Activated CD4-positive, alpha-beta T cell treated with anti-CD3 and anti-CD28 coated beads for 36 hours (primary cell): ENCODE results near the gene ATRX. TPM values are rescaled to one million over a fixed set of nuclear protein-coding genes. Genes with fewer than 3 reads are reported as not detected.
"Not testable (repeated sequence)": the region's sequence is repeated elsewhere in the genome, so short reads cannot be mapped to it uniquely, and the experiment has no call there.

ENCODE experiments used
- ATAC-seq: fragments of 200-7000 bp; cut with Tn5 transposase; one replicate; pipeline ENCODE4 v1.10.0; 2021; ENCODE audit warnings: mild to moderate bottlenecking, moderate library complexity
- CTCF ChIA-PET: fragments of 350-600 bp; sonication (Branson Sonifier 250); formaldehyde crosslinking; loops from one replicate; lab custom pipeline; 2021; ENCODE audit warnings: antibody characterized with exemption; lab: Charles Lee
- POLR2A ChIA-PET: fragments of 350-600 bp; sonication (Branson Sonifier 250); formaldehyde crosslinking; loops from one replicate; lab custom pipeline; 2021; ENCODE audit warnings: antibody characterized with exemption, inconsistent platforms; lab: Charles Lee
- DNase-seq: peaks from one replicate; pipeline ENCODE4 v3.0.0-alpha.2; 2020
- H3K27ac Mint-ChIP-seq: one replicate; pipeline ENCODE4 v1.8.0; 2021; ENCODE audit warnings: mixed read lengths
- H3K27me3 Mint-ChIP-seq: one replicate; pipeline ENCODE4 v1.8.0; 2021; ENCODE audit warnings: mixed read lengths
- H3K36me3 Mint-ChIP-seq: one replicate; pipeline ENCODE4 v1.8.0; 2021; ENCODE audit warnings: low read depth, mixed read lengths
- H3K4me1 Mint-ChIP-seq: one replicate; pipeline ENCODE4 v1.8.0; 2021; ENCODE audit warnings: mixed read lengths
- H3K4me3 Mint-ChIP-seq: one replicate; pipeline ENCODE4 v1.8.0; 2021; ENCODE audit warnings: mild to moderate bottlenecking, moderate library complexity, mixed read lengths
- H3K9me3 Mint-ChIP-seq: one replicate; pipeline ENCODE4 v1.8.0; 2021; ENCODE audit warnings: low read depth, mixed read lengths
- intact Hi-C, 2 experiments: fragments of 100-400 bp; cut with DNase I in 1 of 2; cut with micrococcal nuclease in 1 of 2; formaldehyde crosslinking; loops; one replicate each; pipeline versions ENCODE4 v1.14.2 to v1.15.1; 2022 to 2024; cut with DNase I, micrococcal nuclease
- total RNA-seq, 2 experiments: library from RNA; stranded (reverse); gene quantifications; one replicate each; pipeline ENCODE4 v1.2.3, GENCODE V29; 2021

The ATRX gene
- total RNA-seq: 10 to 100 TPM; 52.1 to 70.6 TPM

GRCh38 chrX:77785486-77786364, at the start of gene ATRX:
Gene ATRX (minus strand): TSS chrX:77786216. CDS start chrX:77786001, 215 bp downstream.
- intact Hi-C loops: loop anchor here (1.0 to 10.0 kb wide), 4 partner anchors 101 to 317 kb away; partner anchors contain the start of genes MAGT1 (in 2 of the 2), COX7B (in 1 of the 2) and PGK1 (in 1 of the 2)
- ChIA-PET POLR2A (no interaction called here), CTCF (no interaction called here)
- Mint-ChIP-seq H3K4me3 (peak within 1 kb of the TSS; percentile 91), H3K9me3 (no peaks in the 10 kb centered on the region), H3K27ac (peak within 1 kb of the TSS; percentile 100), H3K36me3 (peaks cover 5% of the 10 kb centered on the region), H3K4me1 (peaks cover 26% of the 10 kb centered on the region), H3K27me3 (no peaks in the 10 kb centered on the region)
- peak; percentile 84 for DNase-seq
- peak; percentile 91 for ATAC-seq

- CTCF ChIA-PET: interaction anchor here (0.6 kb wide), 1 partner anchor 10 kb away, joined by 4 read pairs; no protein-coding TSS in a partner anchor
- H3K4me1 Mint-ChIP-seq, intact Hi-C loops, H3K27ac Mint-ChIP-seq, DNase-seq, H3K4me3 Mint-ChIP-seq, POLR2A ChIA-PET, H3K27me3 Mint-ChIP-seq, H3K9me3 Mint-ChIP-seq, ATAC-seq: not testable (repeated sequence)
- H3K36me3 Mint-ChIP-seq: peaks cover 28% of the 10 kb centered on the region
Measured at GRCh38 chrX:77831544-77831943, 45.5 kb upstream of the ATRX start.

GRCh38 chrX:77821989-77822388, 36.0 kb upstream of the ATRX start:
- POLR2A ChIA-PET, ATAC-seq, H3K4me3 Mint-ChIP-seq, CTCF ChIA-PET, H3K9me3 Mint-ChIP-seq, H3K4me1 Mint-ChIP-seq, H3K27ac Mint-ChIP-seq, DNase-seq, H3K27me3 Mint-ChIP-seq: not testable (repeated sequence)
- peaks cover 27% of the 10 kb centered on the region for H3K36me3 Mint-ChIP-seq
- intact Hi-C loops: loop anchor here in 1 of 2 experiments (10.0 kb wide), 1 partner anchor 47 kb away; no protein-coding TSS in a partner anchor

GRCh38 chrX:77820091-77820727, 34.2 kb upstream of the ATRX start:
- intact Hi-C loops: loop anchor here in 1 of 2 experiments (10.0 kb wide), 1 partner anchor 45 kb away; no protein-coding TSS in a partner anchor

GRCh38 chrX:77814210-77814609, 28.2 kb upstream of the ATRX start:
- CTCF ChIA-PET: interaction anchor here (0.6 kb wide), 1 partner anchor 215 kb away, joined by 3 read pairs; no protein-coding TSS in a partner anchor
- Mint-ChIP-seq H3K9me3 (no peaks in the 10 kb centered on the region), H3K36me3 (no peaks in the 10 kb centered on the region), H3K4me3 (no peak overlapping the region), H3K27me3 (no peaks in the 10 kb centered on the region), H3K27ac (no peak overlapping the region), H3K4me1 (peaks cover 3% of the 10 kb centered on the region)
- ATAC-seq: no peak
- intact Hi-C loops: no loop called here
- DNase-seq: no peak
- POLR2A ChIA-PET: no interaction called here

More at GRCh38 chrX:77820091-77820727, 34.2 kb upstream of the ATRX start:
- peaks cover 18% of the 10 kb centered on the region for H3K36me3 Mint-ChIP-seq
- POLR2A ChIA-PET: no interaction called here
- H3K4me3 Mint-ChIP-seq: no peak overlapping the region
- peaks cover 7% of the 10 kb centered on the region for H3K4me1 Mint-ChIP-seq
- H3K27me3 Mint-ChIP-seq: no peaks in the 10 kb centered on the region
- no peak for DNase-seq
- peaks cover 7% of the 10 kb centered on the region for H3K9me3 Mint-ChIP-seq
- no peak overlapping the region for H3K27ac Mint-ChIP-seq
- ATAC-seq: no peak
- CTCF ChIA-PET: interaction anchor here (0.6 kb wide), 1 partner anchor 252 kb away, joined by 3 read pairs; no protein-coding TSS in a partner anchor

GRCh38 chrX:77802201-77802600, 16.2 kb upstream of the ATRX start:
- no peak overlapping the region for H3K4me3 Mint-ChIP-seq
- ChIA-PET CTCF (no interaction called here), POLR2A (no interaction called here)
- no peaks in the 10 kb centered on the region for H3K36me3 Mint-ChIP-seq
- H3K4me1 Mint-ChIP-seq: no peaks in the 10 kb centered on the region
- H3K27ac Mint-ChIP-seq: no peak overlapping the region
- ATAC-seq: no peak
- H3K27me3 Mint-ChIP-seq: no peaks in the 10 kb centered on the region
- H3K9me3 Mint-ChIP-seq: no peaks in the 10 kb centered on the region
- intact Hi-C loops: no loop called here
- no peak for DNase-seq

GRCh38 chrX:77795124-77795523, 9.1 kb upstream of the ATRX start:
- ChIA-PET POLR2A (no interaction called here), CTCF (no interaction called here)
- intact Hi-C loops: no loop called here
- Mint-ChIP-seq H3K27ac (no peak overlapping the region), H3K4me1 (no peaks in the 10 kb centered on the region), H3K27me3 (no peaks in the 10 kb centered on the region), H3K4me3 (no peak overlapping the region), H3K9me3 (no peaks in the 10 kb centered on the region), H3K36me3 (no peaks in the 10 kb centered on the region)
- ATAC-seq (no peak), DNase-seq (no peak)

GRCh38 chrX:77793946-77794345, 7.9 kb upstream of the ATRX start:
- no peak overlapping the region for H3K4me3 Mint-ChIP-seq
- no peaks in the 10 kb centered on the region for H3K4me1 Mint-ChIP-seq
- H3K36me3 Mint-ChIP-seq: no peaks in the 10 kb centered on the region
- no peak overlapping the region for H3K27ac Mint-ChIP-seq
- POLR2A ChIA-PET: no interaction called here
- H3K27me3 Mint-ChIP-seq: no peaks in the 10 kb centered on the region
- CTCF ChIA-PET: no interaction called here
- intact Hi-C loops: no loop called here
- no peaks in the 10 kb centered on the region for H3K9me3 Mint-ChIP-seq
- ATAC-seq (no peak), DNase-seq (no peak)

GRCh38 chrX:77788050-77788449, 2.0 kb upstream of the ATRX start:
- peak overlapping the region; percentile 67 for H3K4me3 Mint-ChIP-seq
- H3K36me3 Mint-ChIP-seq: no peaks in the 10 kb centered on the region
- no peaks in the 10 kb centered on the region for H3K27me3 Mint-ChIP-seq
- H3K9me3 Mint-ChIP-seq: no peaks in the 10 kb centered on the region
- peak; percentile 16 for DNase-seq
- H3K4me1 Mint-ChIP-seq: peaks cover 19% of the 10 kb centered on the region
- POLR2A ChIA-PET: interaction anchor here (0.6 kb wide), 1 partner anchor 13 kb away, joined by 10 read pairs; no protein-coding TSS in a partner anchor
- intact Hi-C loops: loop anchor here (5.0 to 10.0 kb wide), 2 partner anchors 103 to 314 kb away; partner anchors contain the start of gene PGK1 (in 1 of the 2)
- CTCF ChIA-PET: no interaction called here
- H3K27ac Mint-ChIP-seq: peak overlapping the region; percentile 78
- peak; percentile 58 for ATAC-seq

- Mint-ChIP-seq H3K9me3 (no peaks in the 10 kb centered on the region), H3K27ac (peak overlapping the region; percentile 100), H3K4me1 (peaks cover 26% of the 10 kb centered on the region), H3K4me3 (peak overlapping the region; percentile 91), H3K27me3 (no peaks in the 10 kb centered on the region), H3K36me3 (peaks cover 3% of the 10 kb centered on the region)
- ChIA-PET POLR2A (no interaction called here), CTCF (no interaction called here)
- DNase-seq: no peak
- no peak for ATAC-seq
- intact Hi-C loops: loop anchor here (1.0 to 10.0 kb wide), 4 partner anchors 102 to 316 kb away; partner anchors contain the start of genes MAGT1 (in 2 of the 2), COX7B (in 1 of the 2) and PGK1 (in 1 of the 2)
Measured at GRCh38 chrX:77786365-77786680, 307 bp upstream of the ATRX start.

- intact Hi-C loops: loop anchor here in 1 of 2 experiments (10.0 kb wide), 2 partner anchors 45 to 95 kb away; no protein-coding TSS in a partner anchor
Measured at GRCh38 chrX:77779695-77780094, 6.3 kb downstream of the ATRX start.

More at GRCh38 chrX:77779695-77780094, 6.3 kb downstream of the ATRX start:
- DNase-seq (no peak), ATAC-seq (no peak)
- ChIA-PET POLR2A (no interaction called here), CTCF (no interaction called here)
- Mint-ChIP-seq H3K4me3 (no peak overlapping the region), H3K36me3 (peaks cover 17% of the 10 kb centered on the region), H3K4me1 (peaks cover 33% of the 10 kb centered on the region), H3K27ac (peak overlapping the region; percentile 12), H3K9me3 (no peaks in the 10 kb centered on the region), H3K27me3 (no peaks in the 10 kb centered on the region)
